H1 (cell line): ENCODE results near the gene ADTRP. TPM values are rescaled to one million over a fixed set of nuclear protein-coding genes. Genes with fewer than 3 reads are reported as not detected.

Experiments used
- CTCF ChIA-PET: fragments of 300-600 bp; sonication (Branson Sonifier 250); formaldehyde crosslinking; loops from one replicate; lab custom pipeline; 2021; ENCODE audit not compliant: partially characterized antibody; lab: Charles Lee
- POLR2A ChIA-PET: fragments of 300-600 bp; sonication (Branson Sonifier 250); formaldehyde crosslinking; loops from one replicate; lab custom pipeline; 2021; ENCODE audit warnings: inconsistent platforms; ENCODE audit not compliant: partially characterized antibody; lab: Charles Lee
- DNase-seq, 2 experiments: peaks; one replicate each; pipeline versions ENCODE4 v3.0.0 to v3.0.0-alpha.2; 2010 to 2022; ENCODE audit warnings: low spot score in 2 of 2, low read depth in 1 of 2, mixed read lengths in 1 of 2
- FAIRE-seq: peaks from 2 replicates; lab custom pipeline; 2011; peaks lifted over from hg19 to GRCh38; lab: Jason Lieb, UNC
- H2AFZ ChIP-seq: 2 replicates; pipeline ENCODE4 v1.8.1; 2012; ENCODE audit warnings: low read length, inconsistent platforms
- H2AK5ac ChIP-seq: 2 replicates; pipeline ENCODE4 v1.6.1; 2013; ENCODE audit warnings: low read depth, low read length
- H2BK120ac ChIP-seq: replicated peaks from 2 replicates; pipeline ENCODE3; 2013; ENCODE audit warnings: low read depth, low read length, inconsistent platforms
- H2BK12ac ChIP-seq: 2 replicates; pipeline ENCODE4 v1.6.1; 2013; ENCODE audit warnings: low read depth, low read length
- H2BK15ac ChIP-seq: 2 replicates; pipeline ENCODE4 v1.6.1; 2013; ENCODE audit warnings: low read length
- H2BK20ac ChIP-seq: 2 replicates; pipeline ENCODE4 v1.6.1; 2013; ENCODE audit warnings: low read length
- H2BK5ac ChIP-seq: 2 replicates; pipeline ENCODE4 v1.6.1; 2013; ENCODE audit warnings: low read depth, low read length
- H3K14ac ChIP-seq: 2 replicates; pipeline ENCODE4 v1.6.1; 2013; ENCODE audit warnings: inconsistent platforms; ENCODE audit not compliant: insufficient read length
- H3K18ac ChIP-seq: 2 replicates; pipeline ENCODE4 v1.6.1; 2013; ENCODE audit warnings: low read length; ENCODE audit errors: extremely low read depth
- H3K23ac ChIP-seq: 2 replicates; pipeline ENCODE4 v1.6.1; 2013; ENCODE audit warnings: inconsistent platforms; ENCODE audit not compliant: insufficient read length
- H3K23me2 ChIP-seq: 2 replicates; pipeline ENCODE4 v1.6.1; 2013; ENCODE audit warnings: low read depth, low read length
- H3K27ac ChIP-seq: 2 replicates; pipeline ENCODE4 v1.6.1; 2011; ENCODE audit warnings: low read depth, low read length, inconsistent platforms
- H3K27me3 ChIP-seq, 4 experiments: replicated peaks in 1 of 4; 1 replicate in 1 of 4; 2 replicates in 3 of 4; pipeline versions ENCODE4 v1.6.1 to v1.8.1; 2011 to 2013; ENCODE audit warnings: low read length in 3 of 4, mild to moderate bottlenecking in 3 of 4, inconsistent platforms in 2 of 4, mixed read lengths in 2 of 4, moderate library complexity in 1 of 4; ENCODE audit not compliant: control insufficient read depth in 3 of 4, insufficient read depth in 3 of 4; ENCODE audit errors: extremely low read depth in 1 of 4
- H3K36me3 ChIP-seq, 4 experiments: 2 replicates each; pipeline versions ENCODE4 v1.6.1 to v1.8.1; 2011 to 2013; ENCODE audit warnings: mild to moderate bottlenecking in 4 of 4, low read length in 3 of 4, moderate library complexity in 2 of 4, control low read depth in 1 of 4, inconsistent platforms in 1 of 4; ENCODE audit not compliant: insufficient read depth in 4 of 4, control insufficient read depth in 2 of 4
- H3K4ac ChIP-seq: replicated peaks from 2 replicates; pipeline ENCODE3; 2013; ENCODE audit warnings: low read length, low read depth, mixed read lengths, inconsistent platforms; ENCODE audit not compliant: insufficient read length
- H3K4me1 ChIP-seq, 4 experiments: replicated peaks in 1 of 4; 1 replicate in 1 of 4; 2 replicates in 3 of 4; pipeline versions ENCODE4 v1.6.1 to v1.8.1; 2011 to 2013; ENCODE audit warnings: low read length in 3 of 4, inconsistent platforms in 2 of 4, mixed read lengths in 1 of 4; ENCODE audit not compliant: insufficient read depth in 4 of 4, control insufficient read depth in 3 of 4
- H3K4me2 ChIP-seq, 2 experiments: 2 replicates each; pipeline versions ENCODE4 v1.6.1 to v1.8.1; 2011 to 2013; ENCODE audit warnings: low read depth in 2 of 2, low read length in 2 of 2, control low read depth in 1 of 2, inconsistent platforms in 1 of 2, mild to moderate bottlenecking in 1 of 2; ENCODE audit not compliant: insufficient read depth in 1 of 2
- H3K4me3 ChIP-seq, 4 experiments: fragments of 200-600, 300-600 bp in 1 of 4; sonication (generic), shearing (Covaris generic), sonication (Bioruptor Twin) in 1 of 4; 2 replicates each; pipeline versions ENCODE4 v1.5.1 to v1.8.1; 2011 to 2016; ENCODE audit warnings: low read length in 4 of 4, low read depth in 3 of 4, control low read depth in 2 of 4, inconsistent platforms in 2 of 4, mild to moderate bottlenecking in 2 of 4, mixed read lengths in 1 of 4, moderate library complexity in 1 of 4; ENCODE audit not compliant: insufficient read depth in 2 of 4; ENCODE audit errors: extremely low read depth in 1 of 4
- H3K56ac ChIP-seq: replicated peaks from 2 replicates; pipeline ENCODE3; 2013; ENCODE audit warnings: low read depth, mild to moderate bottlenecking, mixed read lengths, low read length, inconsistent platforms; ENCODE audit not compliant: insufficient read length
- H3K79me1 ChIP-seq: 2 replicates; pipeline ENCODE4 v1.6.1; 2013; ENCODE audit warnings: low read depth, low read length, control low read depth
- H3K79me2 ChIP-seq, 2 experiments: 2 replicates each; pipeline versions ENCODE4 v1.6.1 to v1.8.1; 2012 to 2013; ENCODE audit warnings: low read length in 2 of 2, mild to moderate bottlenecking in 2 of 2, inconsistent platforms in 1 of 2; ENCODE audit not compliant: insufficient read depth in 2 of 2, control insufficient read depth in 1 of 2
- H3K9ac ChIP-seq, 4 experiments: replicated peaks in 1 of 4; 1 replicate in 1 of 4; 2 replicates in 3 of 4; pipeline versions ENCODE4 v1.6.1 to v1.8.1; 2011 to 2013; ENCODE audit warnings: low read depth in 3 of 4, low read length in 3 of 4, control low read depth in 2 of 4, mild to moderate bottlenecking in 2 of 4, moderate library complexity in 2 of 4, inconsistent platforms in 1 of 4; ENCODE audit errors: extremely low read depth in 1 of 4
- H3K9me3 ChIP-seq, 2 experiments: 2 replicates each; pipeline versions ENCODE4 v1.6.1 to v1.8.1; 2012 to 2013; ENCODE audit warnings: mild to moderate bottlenecking in 2 of 2, moderate library complexity in 2 of 2, control low read depth in 1 of 2, inconsistent platforms in 1 of 2, low read depth in 1 of 2, low read length in 1 of 2, mixed read lengths in 1 of 2; ENCODE audit not compliant: insufficient read depth in 2 of 2
- H4K20me1 ChIP-seq, 2 experiments: replicated peaks in 1 of 2; 2 replicates each; pipeline versions ENCODE3 to v1.8.1; 2011 to 2013; ENCODE audit warnings: inconsistent platforms in 2 of 2, low read length in 2 of 2, mild to moderate bottlenecking in 1 of 2; ENCODE audit not compliant: insufficient read depth in 2 of 2, control insufficient read depth in 1 of 2
- H4K5ac ChIP-seq: 2 replicates; pipeline ENCODE4 v1.6.1; 2013; ENCODE audit warnings: low read length, low read depth, mixed read lengths, inconsistent platforms; ENCODE audit not compliant: insufficient read length
- H4K8ac ChIP-seq: 2 replicates; pipeline ENCODE4 v1.8.0; 2013; ENCODE audit warnings: mild to moderate bottlenecking, moderate library complexity, low read length, inconsistent platforms; ENCODE audit not compliant: insufficient read depth; ENCODE audit errors: extremely low read depth
- H4K91ac ChIP-seq: replicated peaks from 2 replicates; pipeline ENCODE3; 2013; ENCODE audit warnings: low read length, mixed read lengths, inconsistent platforms; ENCODE audit not compliant: insufficient read length
- BACH1 ChIP-seq: IDR thresholded peaks from 2 replicates; pipeline ENCODE4 v1.6.1; 2012; ENCODE audit warnings: low read length, improper control_type of control experiment
- CHD2 ChIP-seq: IDR thresholded peaks from 2 replicates; pipeline ENCODE4 v1.6.1; 2012; ENCODE audit warnings: low read length, improper control_type of control experiment
- CTBP2 ChIP-seq: IDR thresholded peaks from 2 replicates; pipeline ENCODE4 v1.7.0; 2011; ENCODE audit warnings: borderline replicate concordance, mild to moderate bottlenecking, moderate library complexity, mixed read lengths, low read length; ENCODE audit not compliant: insufficient read depth, insufficient read length
- FOSL1 ChIP-seq: IDR thresholded peaks from 2 replicates; pipeline ENCODE4 v1.6.1; 2011; ENCODE audit warnings: mild to moderate bottlenecking, low read depth, low read length, moderate library complexity; ENCODE audit not compliant: insufficient read depth
- POLR2A ChIP-seq, 2 experiments: IDR thresholded peaks; 1 replicate in 1 of 2; 2 replicates in 1 of 2; pipeline ENCODE4 v1.6.1; 2011; ENCODE audit warnings: low read depth in 2 of 2, low read length in 2 of 2, mild to moderate bottlenecking in 2 of 2; ENCODE audit errors: control extremely low read depth in 1 of 2
- RFX5 ChIP-seq: IDR thresholded peaks from 2 replicates; pipeline ENCODE4 v1.6.1; 2011; ENCODE audit warnings: low read depth, low read length, improper control_type of control experiment, borderline replicate concordance
- SRF ChIP-seq: IDR thresholded peaks from 2 replicates; pipeline ENCODE4 v1.6.1; 2011; ENCODE audit warnings: mild to moderate bottlenecking, low read depth, low read length, moderate library complexity
- WGBS, 2 experiments: shearing (Covaris generic) in 1 of 2; methylation state at CpG; one replicate each; pipeline versions ENCODE4 v1.1.6 to v1.1.7; 2013 to 2015; ENCODE audit warnings: low lambda C conversion rate in 2 of 2, mixed read lengths in 2 of 2, inconsistent platforms in 1 of 2, low coverage in 1 of 2, missing lambda C conversion rate in 1 of 2; ENCODE audit not compliant: insufficient replicate concordance in 2 of 2, insufficient coverage in 1 of 2, insufficient read length in 1 of 2; ENCODE audit errors: extremely low coverage in 1 of 2, missing lambda C conversion rate in 1 of 2; 5-methylcytosine and 5-hydroxymethylcytosine counted together
- polyA plus RNA-seq, 7 experiments: library from polyadenylated mRNA; depleted of rRNA in 3 of 7; stranded (reverse) in 5 of 7; unstranded in 2 of 7; fragments of >200 nt in 5 of 7; fragments of 200-250 nt in 2 of 7; gene quantifications; 1 replicate in 5 of 7; 2 replicates in 1 of 7; 4 replicates in 1 of 7; pipeline versions ENCODE4 v1.2.1 to v1.2.3, GENCODE V29; 2011 to 2013; ENCODE audit warnings: missing spikeins in 2 of 7, mixed read lengths in 2 of 7
- total RNA-seq: library from RNA; stranded (reverse); fragmentation: NEBNext Ultra II Directional; extraction: Animal tissue kit (Norgen Biotek cat#: 25700); gene quantifications from 2 replicates; pipeline ENCODE4 v1.2.1, GENCODE V29; 2021

Gene ADTRP
- total and polyA plus RNA-seq, 2 of the 8 experiments (the other 6 are each of a cell fraction or from before 2014, with no cell fraction given) = 0.08 to 0.45 TPM

GRCh38 chr6:11706171-11706570 lies 72.4 kb downstream of the ADTRP start:
- H3K56ac ChIP-seq = no peak overlapping the region
- no peak overlapping the region for H3K14ac ChIP-seq
- H3K9ac ChIP-seq = no peak overlapping the region
- H3K79me2 ChIP-seq = no peaks in the 10 kb centered on the region
- FAIRE-seq = no peak
- no peaks in the 10 kb centered on the region for H3K27me3 ChIP-seq
- H2BK5ac ChIP-seq = no peak overlapping the region
- H3K9me3 ChIP-seq = no peaks in the 10 kb centered on the region
- ChIA-PET CTCF (interaction anchor here (0.6 to 1.8 kb wide), 4 partner anchors 19 to 583 kb away, joined by 3 to 4 read pairs (median 4); no protein-coding TSS in a partner anchor), POLR2A (no interaction called here)
- H3K4me3 ChIP-seq = no peak overlapping the region
- H2BK15ac ChIP-seq = no peak overlapping the region
- no peak overlapping the region for H4K5ac ChIP-seq
- H3K4me2 ChIP-seq = no peak overlapping the region
- no peak overlapping the region for H3K23ac ChIP-seq
- no peak for DNase-seq
- H3K23me2 ChIP-seq = no peaks in the 10 kb centered on the region
- H3K27ac ChIP-seq = no peak overlapping the region
- no peaks in the 10 kb centered on the region for H4K20me1 ChIP-seq
- H2BK12ac ChIP-seq = no peak overlapping the region
- no peaks in the 10 kb centered on the region for H3K36me3 ChIP-seq
- H3K4ac ChIP-seq = no peak overlapping the region
- H4K8ac ChIP-seq = no peak overlapping the region
- H3K4me1 ChIP-seq = no peaks in the 10 kb centered on the region
- H3K18ac ChIP-seq = no peak overlapping the region
- no peak overlapping the region for H4K91ac ChIP-seq
- H2BK20ac ChIP-seq = no peak overlapping the region
- H3K79me1 ChIP-seq = no peaks in the 10 kb centered on the region
- 95% methylated on average over 4 of the region's 4 CpGs; no CpG with 5 or more reads in 1 of the 2 experiments for WGBS, 2 experiments
- H2BK120ac ChIP-seq = no peak overlapping the region
- H2AFZ ChIP-seq = no peak overlapping the region
- no peak overlapping the region for H2AK5ac ChIP-seq
- no peak for TF ChIP-seq RFX5
- no peak for TF ChIP-seq CTBP2
- TF ChIP-seq CHD2 = no peak
- no peak for TF ChIP-seq BACH1
- TF ChIP-seq POLR2A (IDR thresholded peaks at IDR 0.05; ENCODE audit: control extremely low read depth in 1 of 2, low read depth in 2 of 2, low read length in 2 of 2) = no peak
- no peak for TF ChIP-seq SRF
- TF ChIP-seq FOSL1 = no peak
